HG03558 (cell line): ENCODE results near the gene KLHL6.
"Not testable (repeated sequence)": the region's sequence is repeated elsewhere in the genome, so short reads cannot be mapped to it uniquely, and the experiment has no call there.

ENCODE experiments used
- ATAC-seq: cut with Tn5 transposase; IDR thresholded peaks from one replicate; pipeline ENCODE4 v1.9.1; 2021; ENCODE audit warnings: moderate number of reproducible peaks; ENCODE audit not compliant: unreplicated experiment; ENCODE audit errors: extremely low read depth

The KLHL6 gene

DNA sequence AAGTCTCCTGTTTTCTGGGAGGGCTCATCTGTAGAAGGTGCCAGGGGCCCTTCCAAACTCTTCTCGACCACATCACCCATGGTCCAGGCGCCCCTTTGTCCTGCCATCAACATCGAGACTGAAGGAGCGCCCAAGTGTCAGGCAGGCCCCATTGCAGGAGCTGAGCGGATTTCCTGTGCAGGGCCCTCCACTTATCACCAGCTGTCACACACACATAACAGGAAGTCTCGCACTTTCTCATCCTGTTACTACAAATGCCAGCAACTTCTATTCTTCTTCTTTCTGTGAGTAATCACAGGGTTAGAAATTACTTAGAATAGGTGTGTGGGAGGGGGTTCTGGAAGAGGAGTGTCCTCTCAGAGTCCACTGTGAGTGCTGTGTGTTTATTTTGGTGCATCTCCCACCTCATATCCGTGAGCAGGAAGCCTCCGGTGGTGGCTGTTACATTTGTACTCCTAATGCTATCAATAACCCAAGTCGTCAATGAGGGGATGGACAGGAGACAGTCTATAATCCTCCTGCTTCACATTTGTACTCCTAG is at the start of gene KLHL6:
TSS of gene KLHL6 (minus strand) at position 166 of the 541 bp plus-strand sequence. CDS start at position 113, 53 bp downstream.
- peak; percentile 65 for ATAC-seq

DNA sequence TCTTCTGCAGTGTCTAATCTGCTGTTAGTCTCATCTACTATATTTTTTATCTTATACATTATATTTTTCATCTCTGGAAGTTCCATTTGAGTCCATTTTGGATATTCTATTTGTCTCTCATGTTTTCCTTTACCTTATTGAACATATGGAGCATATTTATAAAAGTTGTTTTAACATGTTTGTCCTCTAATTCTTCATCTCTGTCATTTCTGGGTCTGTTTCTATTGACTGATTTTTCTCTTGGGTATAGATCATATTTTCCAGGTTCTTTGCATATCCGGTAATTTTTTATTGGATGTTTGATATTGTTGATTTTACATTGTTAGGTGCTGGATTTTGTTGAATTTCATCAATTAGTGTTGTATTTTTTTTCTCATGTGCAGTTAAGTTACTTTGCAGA is 42.5 kb upstream of the KLHL6 start:
- ATAC-seq, result no peak

GRCh38 chr3:183594636-183595035 is 39.1 kb upstream of the KLHL6 start:
- no peak for ATAC-seq

- no peak for ATAC-seq
Measured at GRCh38 chr3:183592821-183593220, 37.3 kb upstream of the KLHL6 start.

GRCh38 chr3:183591881-183592521 is 36.5 kb upstream of the KLHL6 start:
- peak; percentile 86 for ATAC-seq

DNA sequence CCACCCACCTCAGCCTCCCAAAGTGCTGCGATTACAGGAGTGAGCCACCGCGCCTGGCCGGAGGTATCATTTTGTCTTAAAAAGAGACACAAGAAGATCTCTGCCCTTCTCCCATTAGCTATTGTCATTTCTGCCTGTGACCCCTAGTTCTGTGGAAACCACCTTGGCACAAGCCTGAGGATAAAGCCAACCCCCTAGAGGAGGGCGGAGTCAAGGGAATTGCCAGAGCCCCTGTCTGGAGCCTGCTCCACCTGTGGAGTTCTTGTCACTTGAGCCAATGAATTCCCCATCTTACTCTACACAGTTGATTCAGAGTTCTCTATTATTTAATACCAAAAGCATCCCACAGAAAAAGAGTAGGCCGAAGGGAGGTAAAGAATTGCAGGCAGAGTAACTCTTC is 34.9 kb upstream of the KLHL6 start:
- no peak for ATAC-seq

DNA sequence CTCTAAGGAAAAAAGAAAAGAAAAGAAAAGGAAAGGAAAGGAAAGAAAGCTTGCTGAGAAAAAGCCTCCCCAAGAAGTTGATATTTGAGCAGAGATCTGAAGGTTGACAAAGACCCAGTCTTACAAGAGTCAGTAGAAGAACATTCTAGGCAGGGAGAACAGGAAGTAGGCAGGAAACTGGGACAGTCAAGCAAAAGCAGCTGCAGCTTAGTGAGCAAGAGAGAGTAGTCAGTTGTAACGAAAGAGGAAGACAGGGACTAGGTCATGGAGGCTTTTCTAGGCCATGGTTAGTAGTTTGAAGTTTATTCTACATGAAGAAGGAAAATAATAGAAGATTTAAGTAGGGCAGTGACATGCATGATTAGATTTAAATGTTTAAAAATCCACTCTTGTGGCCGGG is 31.8 kb upstream of the KLHL6 start:
- ATAC-seq, result no peak

DNA sequence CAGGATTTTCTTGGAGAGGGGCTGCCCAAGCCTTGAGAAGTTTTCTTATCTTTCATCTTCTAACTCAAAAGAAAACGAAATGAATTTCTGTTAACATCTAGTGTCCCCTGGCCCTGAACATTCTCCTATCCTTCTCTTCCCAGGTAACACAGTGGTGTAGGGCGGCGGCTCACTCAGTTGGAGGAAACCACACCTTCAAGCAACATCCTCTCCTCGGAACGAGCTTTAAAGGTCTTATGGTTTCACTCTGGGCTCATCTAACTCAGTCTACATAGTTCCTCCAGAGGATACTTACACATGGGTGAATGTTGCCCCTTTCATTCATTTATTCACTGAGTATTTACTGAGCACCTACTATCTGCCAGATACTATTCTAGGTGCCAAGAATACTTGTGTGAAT is 31.0 kb upstream of the KLHL6 start:
- no peak for ATAC-seq

GRCh38 chr3:183584914-183585280 is 29.4 kb upstream of the KLHL6 start:
- no peak for ATAC-seq

DNA sequence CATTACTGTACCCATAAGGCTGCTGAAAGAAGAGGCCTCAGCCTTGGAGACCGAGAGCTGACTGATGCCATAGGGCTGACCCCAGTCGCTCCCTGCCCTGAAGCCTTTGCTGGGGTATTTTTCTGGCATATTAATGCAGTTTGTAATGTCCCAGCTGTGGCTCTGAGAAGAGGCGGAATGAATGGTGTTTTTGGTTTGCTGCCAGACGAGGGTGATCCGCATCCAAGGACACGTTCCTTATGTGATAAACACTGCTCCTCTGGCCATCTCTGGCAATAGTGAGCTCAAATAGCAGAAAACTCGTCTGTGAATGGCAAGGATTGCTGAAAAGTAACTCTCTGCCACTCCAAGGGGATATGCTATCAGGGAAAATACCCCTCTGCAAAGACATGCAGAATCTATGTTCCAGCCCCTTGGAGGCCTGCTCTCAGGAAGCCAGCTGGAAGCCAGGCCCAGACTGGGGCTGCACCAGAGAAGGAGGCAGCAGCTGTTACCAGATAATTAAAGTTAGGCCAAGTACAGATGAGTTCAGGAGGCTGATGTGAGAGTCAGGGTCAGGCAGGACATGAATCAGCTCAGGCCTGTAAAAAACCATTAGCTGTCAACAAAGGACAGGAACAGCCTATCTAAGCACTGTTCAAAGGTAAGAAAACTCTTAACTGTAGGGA is 28.9 kb upstream of the KLHL6 start:
- no peak for ATAC-seq

DNA sequence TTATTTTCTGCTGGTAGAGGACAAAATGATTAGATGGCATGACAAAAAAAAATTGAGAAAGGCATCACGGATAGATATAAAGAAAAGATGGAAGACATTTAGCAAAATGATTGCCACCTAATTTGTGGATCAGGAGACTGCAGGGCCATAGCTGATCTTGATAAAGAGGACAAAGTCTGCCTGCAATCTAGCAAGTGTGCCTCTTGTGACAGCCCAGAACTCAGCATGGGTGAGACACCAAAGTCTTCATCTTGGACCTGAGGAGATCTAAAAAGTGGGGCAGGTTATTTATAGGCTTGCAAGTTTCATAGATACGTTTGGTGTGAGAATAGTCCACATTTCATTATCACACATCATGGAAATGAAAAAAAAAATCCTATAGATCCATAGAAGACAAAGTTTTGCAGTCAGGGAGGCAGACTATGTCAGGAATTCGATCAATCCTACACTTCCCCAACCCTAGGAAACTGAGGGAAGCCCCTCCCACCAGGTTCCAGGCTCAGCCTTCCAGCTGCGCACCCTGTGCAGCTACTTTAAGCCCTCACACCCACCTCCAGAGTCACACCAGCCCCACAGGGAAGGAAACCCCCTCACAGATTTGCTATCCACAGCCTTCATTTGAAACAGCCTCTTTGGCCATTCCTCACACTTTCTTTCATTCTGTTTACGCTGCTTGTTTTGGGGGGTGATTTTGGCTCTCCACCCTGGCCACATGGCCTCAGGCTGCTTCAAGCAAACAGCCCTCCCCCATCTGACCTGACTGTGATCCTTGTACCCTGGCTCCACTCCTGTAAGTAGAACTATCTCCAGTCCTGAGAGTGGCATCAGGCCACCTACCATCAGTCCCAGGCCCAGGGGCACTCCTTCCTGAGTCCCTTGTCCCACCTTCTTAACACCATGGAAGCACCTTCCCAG is 28.1 kb upstream of the KLHL6 start:
- no peak for ATAC-seq

GRCh38 chr3:183582161-183582560 is 26.7 kb upstream of the KLHL6 start:
- ATAC-seq, result no peak

DNA sequence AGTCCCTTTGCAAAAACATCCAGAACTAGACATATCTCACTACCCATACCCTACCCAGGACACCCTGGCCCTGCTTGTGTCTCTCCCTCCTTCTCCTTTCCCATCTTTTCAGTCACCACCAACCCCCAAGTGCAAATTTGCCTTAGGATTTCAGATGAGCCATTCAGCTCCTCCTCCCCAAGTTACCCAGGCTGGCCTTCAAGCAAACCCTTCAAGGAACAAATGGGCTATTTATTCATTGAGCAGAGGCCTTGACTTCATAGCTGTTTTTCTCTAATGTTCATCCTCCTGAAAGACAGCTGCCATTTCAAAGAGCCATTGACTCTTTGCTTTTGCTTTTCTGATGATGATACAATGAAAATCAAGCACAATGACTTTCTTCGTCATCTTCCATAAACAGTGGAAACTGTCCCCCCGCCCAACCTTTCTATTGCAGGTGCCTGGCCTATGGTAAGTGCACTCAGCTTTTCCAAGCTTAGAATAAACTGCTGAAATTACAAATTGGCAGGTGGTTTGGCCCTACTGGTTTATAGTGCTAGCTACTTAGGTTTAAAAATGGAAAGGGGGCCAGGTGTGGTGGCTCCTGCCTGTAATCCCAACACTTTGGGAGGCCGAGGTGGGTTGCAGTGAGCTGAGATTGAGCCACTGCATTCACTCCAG is 26.1 kb upstream of the KLHL6 start:
- no peak for ATAC-seq

GRCh38 chr3:183579967-183580900 is 24.7 kb upstream of the KLHL6 start:
- no peak for ATAC-seq

- no peak for ATAC-seq
Measured at GRCh38 chr3:183578179-183578578, 22.7 kb upstream of the KLHL6 start.

GRCh38 chr3:183577346-183577745 is 21.8 kb upstream of the KLHL6 start:
- ATAC-seq, result no peak

- no peak for ATAC-seq
Measured at GRCh38 chr3:183576487-183577107, 21.1 kb upstream of the KLHL6 start.

DNA sequence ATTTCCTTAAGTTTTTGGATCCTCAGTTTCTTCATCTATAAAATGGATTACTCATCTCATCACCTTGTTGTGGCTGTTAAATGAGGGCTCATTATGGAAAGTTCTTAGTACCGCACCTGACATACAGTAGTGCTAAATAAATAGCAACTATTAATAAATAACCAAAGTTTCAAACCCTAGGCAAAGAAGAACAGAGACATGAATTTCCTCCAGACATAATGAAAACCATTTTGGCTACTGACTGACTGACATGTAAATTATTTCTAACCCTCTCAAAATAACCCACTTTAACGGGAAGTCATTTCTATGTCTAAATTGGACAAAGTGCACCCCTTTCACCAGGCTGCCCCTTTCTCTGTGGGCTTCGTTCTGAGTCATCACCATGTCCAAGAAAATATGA is 17.4 kb upstream of the KLHL6 start:
- ATAC-seq, result no peak

GRCh38 chr3:183570191-183570590 is 14.7 kb upstream of the KLHL6 start:
- not testable (repeated sequence) for ATAC-seq
